ENCODE results near the gene LENG9. TPM values are rescaled to one million over a fixed set of nuclear protein-coding genes. Genes with fewer than 3 reads are reported as not detected.

Gene LENG9
- total RNA-seq, 1 donor from 2014 or later: 1.7 TPM

- DNase-seq: no peak
- TF ChIP-seq CTCF (IDR thresholded peaks at IDR 0.05; ENCODE audit: borderline replicate concordance): no peak
- Histone ChIP-seq H3K4me1 (peaks cover 30% of the 10 kb centered on the region), H3K27me3 (ENCODE audit: low read depth) (peaks cover 85% of the 10 kb centered on the region), H3K27ac (replicated peaks) (no peak overlapping the region), H3K4me3 (no peak overlapping the region), H3K9me3 (replicated peaks) (no peaks in the 10 kb centered on the region), H3K36me3 (no peaks in the 10 kb centered on the region)
- intact Hi-C loops (cut with micrococcal nuclease): no loop called here
These were observed 49.4 kb downstream of the LENG9 start for GRCh38 chr19:54414156-54414555.

GRCh38 chr19:54412877-54413276 lies 50.7 kb downstream of the LENG9 start:
- intact Hi-C loops (cut with micrococcal nuclease): no loop called here
- Histone ChIP-seq H3K36me3 (no peaks in the 10 kb centered on the region), H3K4me1 (peaks cover 18% of the 10 kb centered on the region), H3K27ac (replicated peaks) (no peak overlapping the region), H3K9me3 (replicated peaks) (no peaks in the 10 kb centered on the region), H3K27me3 (ENCODE audit: low read depth) (peaks cover 72% of the 10 kb centered on the region), H3K4me3 (no peak overlapping the region)
- no peak for DNase-seq
- TF ChIP-seq CTCF (IDR thresholded peaks at IDR 0.05; ENCODE audit: borderline replicate concordance): no peak

Other genes starting within 250 kb of the LENG9 start
- gene LILRB3, start 240.8 kb downstream of the LENG9 start, total RNA-seq: 4.7 TPM
- gene LILRA6, start 221.0 kb downstream of the LENG9 start, total RNA-seq: 1.2 TPM
- 5.7 TPM for gene LILRB5, start 206.5 kb downstream of the LENG9 start, total RNA-seq
- gene LILRB2, start 182.7 kb downstream of the LENG9 start, total RNA-seq: 1.7 TPM
- gene LILRA5, start 150.6 kb downstream of the LENG9 start, total RNA-seq: 0.66 TPM
- gene LILRA4, start 124.6 kb downstream of the LENG9 start, total RNA-seq: not detected
- 5.1 TPM for gene LAIR1, start 98.8 kb downstream of the LENG9 start, total RNA-seq
- gene TTYH1, start 48.3 kb downstream of the LENG9 start, total RNA-seq: 1.9 TPM
- gene LENG8, start 14.6 kb downstream of the LENG9 start, total RNA-seq: 66.0 TPM
- 8.7 TPM for gene CDC42EP5, start 9.5 kb upstream of the LENG9 start, total RNA-seq
- not detected for gene LAIR2, start 39.1 kb upstream of the LENG9 start, total RNA-seq
- 1.6 TPM for gene LILRA2, start 110.0 kb upstream of the LENG9 start, total RNA-seq
- 0.22 TPM for gene LILRA1, start 129.9 kb upstream of the LENG9 start, total RNA-seq
- 1.5 TPM for gene LILRB1, start 166.7 kb upstream of the LENG9 start, total RNA-seq
- 4.0 TPM for gene LILRB4, start 199.2 kb upstream of the LENG9 start, total RNA-seq